Body of pancreas (tissue), 4 donors: ENCODE results near the gene P4HTM.

Experiments used
- CTCF ChIP-seq, 7 experiments: fragments of 450-650 bp in 4 of 7; fragments of 200-600 bp in 3 of 7; sonication (generic) in 3 of 7; IDR thresholded peaks; one replicate each; pipeline ENCODE4 v1.5.1; 2016 to 2019; ENCODE audit warnings: antibody characterized with exemption in 7 of 7
- POLR2A ChIP-seq, 3 donors: fragments of 450-650 bp; IDR thresholded peaks; one replicate each; pipeline ENCODE4 v1.6.1; 2016; ENCODE audit warnings: antibody characterized with exemption in 3 of 3, mild to moderate bottlenecking in 2 of 3

DNA sequence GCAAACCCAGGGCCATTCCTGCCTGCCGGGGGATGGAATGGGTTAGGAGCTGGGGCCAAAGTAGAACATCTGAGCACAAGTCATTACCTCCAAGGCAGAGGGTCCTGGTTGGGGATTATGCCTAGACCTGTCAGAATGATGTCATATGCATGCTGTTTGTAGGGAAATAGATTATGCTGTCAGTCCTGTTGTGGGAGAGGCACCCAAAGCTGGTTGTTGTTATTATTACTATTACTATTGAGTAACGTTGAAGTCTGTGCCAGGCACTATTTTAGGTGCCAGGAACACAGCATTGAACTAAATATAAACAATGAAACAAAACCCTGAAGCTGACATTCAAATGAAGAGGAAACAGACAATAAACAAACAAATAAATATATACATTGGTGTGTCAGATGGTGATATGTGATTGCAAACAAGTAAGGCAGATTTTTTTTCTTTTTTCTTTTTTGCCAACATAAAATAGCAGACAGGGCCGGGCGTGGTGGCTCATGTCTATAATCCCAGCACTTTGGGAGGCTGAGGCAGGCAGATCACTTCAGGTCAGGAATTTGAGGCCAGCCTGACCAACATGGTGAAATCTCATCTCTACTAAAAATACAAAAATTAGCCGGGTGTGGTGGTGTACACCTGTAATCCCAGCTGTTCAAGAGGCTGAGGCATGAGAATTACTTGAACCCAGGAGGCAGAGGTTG is 2.0 kb downstream of the P4HTM start:
- no peak for TF ChIP-seq POLR2A (IDR thresholded peaks at IDR 0.05)
- no peak for TF ChIP-seq CTCF (IDR thresholded peaks at IDR 0.05)
